Fibroblast of the aortic adventitia (primary cell): Measurements from ENCODE around the gene CADPS2. TPM values are rescaled to one million over a fixed set of nuclear protein-coding genes. Genes with fewer than 3 reads are reported as not detected.

Experiments
- DNase-seq: peaks from one replicate; pipeline ENCODE4 v3.0.0-alpha.2; 2010; ENCODE audit warnings: low read depth
- H3K4me3 ChIP-seq: 2 replicates; pipeline ENCODE4 v1.5.1; 2011; ENCODE audit warnings: low read depth, mild to moderate bottlenecking, control low read depth, low read length, moderate library complexity
- total RNA-seq: library from RNA; depleted of rRNA; stranded (reverse); fragments of >200 nt; gene quantifications from 2 replicates; pipeline ENCODE4 v1.2.3, GENCODE V29; 2012; ENCODE audit warnings: low replicate concordance
- TF ChIP-seq, protein P1 (sequence below): IDR thresholded peaks from 2 replicates; pipeline ENCODE4 v1.5.1; 2011; ENCODE audit warnings: mild to moderate bottlenecking, low read length, control low read depth, inconsistent platforms; ENCODE audit not compliant: insufficient read depth

CADPS2 gene
- total RNA-seq, 1 donor, result 16.0 TPM

- TF ChIP-seq, protein P1, sequence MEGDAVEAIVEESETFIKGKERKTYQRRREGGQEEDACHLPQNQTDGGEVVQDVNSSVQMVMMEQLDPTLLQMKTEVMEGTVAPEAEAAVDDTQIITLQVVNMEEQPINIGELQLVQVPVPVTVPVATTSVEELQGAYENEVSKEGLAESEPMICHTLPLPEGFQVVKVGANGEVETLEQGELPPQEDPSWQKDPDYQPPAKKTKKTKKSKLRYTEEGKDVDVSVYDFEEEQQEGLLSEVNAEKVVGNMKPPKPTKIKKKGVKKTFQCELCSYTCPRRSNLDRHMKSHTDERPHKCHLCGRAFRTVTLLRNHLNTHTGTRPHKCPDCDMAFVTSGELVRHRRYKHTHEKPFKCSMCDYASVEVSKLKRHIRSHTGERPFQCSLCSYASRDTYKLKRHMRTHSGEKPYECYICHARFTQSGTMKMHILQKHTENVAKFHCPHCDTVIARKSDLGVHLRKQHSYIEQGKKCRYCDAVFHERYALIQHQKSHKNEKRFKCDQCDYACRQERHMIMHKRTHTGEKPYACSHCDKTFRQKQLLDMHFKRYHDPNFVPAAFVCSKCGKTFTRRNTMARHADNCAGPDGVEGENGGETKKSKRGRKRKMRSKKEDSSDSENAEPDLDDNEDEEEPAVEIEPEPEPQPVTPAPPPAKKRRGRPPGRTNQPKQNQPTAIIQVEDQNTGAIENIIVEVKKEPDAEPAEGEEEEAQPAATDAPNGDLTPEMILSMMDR, result no peak
Observed at GRCh38 chr7:122413339-122413738, 472.9 kb downstream of the CADPS2 start.

DNA sequence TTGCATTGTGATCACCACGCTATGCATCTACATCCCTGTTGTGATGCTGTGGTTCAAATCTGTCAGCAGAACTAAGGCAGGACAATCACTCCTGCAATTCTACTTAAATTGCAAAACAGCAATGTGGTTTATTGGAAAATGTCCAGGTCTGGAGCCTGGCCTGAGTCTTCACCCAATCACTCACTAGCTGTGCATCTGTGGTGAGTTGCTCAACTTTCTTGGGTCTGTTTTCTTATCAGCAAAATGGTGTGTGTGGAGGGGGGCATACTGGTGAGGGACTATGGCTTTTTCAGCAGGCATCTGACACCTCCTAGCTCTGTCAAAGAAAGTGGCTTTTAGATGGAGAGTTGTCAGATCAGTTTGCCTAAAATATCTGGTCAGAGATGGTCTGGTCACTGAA, 473.4 kb downstream of the CADPS2 start:
- H3K4me3 ChIP-seq, result no peak overlapping the region
- TF ChIP-seq, protein P1, result no peak
- DNase-seq, result peak; percentile 94

More at GRCh38 chr7:122413339-122413738, 472.9 kb downstream of the CADPS2 start:
- DNase-seq, result no peak
- H3K4me3 ChIP-seq, result no peak overlapping the region

DNA sequence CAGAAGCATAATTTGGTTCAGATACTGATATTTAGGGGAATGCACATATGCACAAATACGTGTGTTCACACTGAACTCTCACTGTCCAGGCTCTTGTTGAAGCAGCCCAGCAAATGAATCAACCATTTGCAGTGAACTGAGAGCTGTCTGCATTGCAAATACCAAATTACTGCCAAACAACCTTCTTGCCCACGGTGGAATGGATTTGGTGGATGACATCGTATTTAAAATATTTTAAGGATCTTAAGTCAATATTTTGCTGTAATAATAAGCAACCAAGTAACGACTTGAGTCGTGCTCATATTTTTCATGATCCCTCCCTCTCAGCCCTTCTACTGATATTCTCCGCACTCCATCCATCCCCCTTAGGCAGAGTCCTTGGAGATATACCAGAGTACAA, 473.8 kb downstream of the CADPS2 start:
- TF ChIP-seq, protein P1, result no peak
- DNase-seq, result peak; percentile 31

DNA sequence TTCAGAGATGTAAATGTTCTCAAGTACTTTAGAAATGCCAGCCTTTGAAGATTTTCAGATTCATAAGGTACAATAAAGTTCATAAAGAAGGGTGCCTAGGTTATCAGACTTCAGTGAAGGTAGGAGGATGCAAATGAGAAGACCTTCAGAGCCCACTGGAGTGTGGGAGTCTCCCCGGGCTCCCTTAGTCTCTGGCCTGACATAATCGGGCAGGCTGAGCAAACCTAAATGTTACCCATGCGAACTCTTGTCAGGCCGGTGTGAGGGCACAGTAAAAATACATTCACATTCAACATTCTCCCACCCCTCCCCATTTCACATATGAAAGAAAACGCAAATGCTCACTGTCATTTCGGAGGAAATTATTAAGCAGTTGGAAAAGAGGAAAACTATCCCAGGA, 479.1 kb downstream of the CADPS2 start:
- TF ChIP-seq, protein P1, result no peak
- no peak overlapping the region for H3K4me3 ChIP-seq
- DNase-seq, result no peak

More for the DNA sequence above, 473.8 kb downstream of the CADPS2 start:
- no peak overlapping the region for H3K4me3 ChIP-seq

DNA sequence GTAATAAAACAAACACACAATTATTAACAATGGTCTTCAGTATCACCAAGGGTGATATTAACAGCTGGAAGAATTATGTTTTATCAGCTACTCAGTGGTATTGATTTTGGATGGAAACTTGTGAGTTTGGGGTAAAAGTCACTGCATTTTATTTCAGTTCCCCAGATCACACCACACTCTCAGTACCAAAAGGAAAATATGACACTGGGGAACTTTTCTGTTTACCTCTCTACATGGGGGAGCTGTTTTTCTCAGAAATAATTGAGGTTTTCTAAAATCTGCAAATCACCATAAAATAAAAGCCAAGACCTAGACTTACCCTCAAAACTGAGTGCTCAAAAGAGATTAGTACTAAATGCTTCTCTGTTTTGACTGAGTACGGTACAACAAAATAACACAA, 483.1 kb downstream of the CADPS2 start:
- TF ChIP-seq, protein P1, result no peak
- H3K4me3 ChIP-seq, result no peak overlapping the region
- DNase-seq, result no peak

DNA sequence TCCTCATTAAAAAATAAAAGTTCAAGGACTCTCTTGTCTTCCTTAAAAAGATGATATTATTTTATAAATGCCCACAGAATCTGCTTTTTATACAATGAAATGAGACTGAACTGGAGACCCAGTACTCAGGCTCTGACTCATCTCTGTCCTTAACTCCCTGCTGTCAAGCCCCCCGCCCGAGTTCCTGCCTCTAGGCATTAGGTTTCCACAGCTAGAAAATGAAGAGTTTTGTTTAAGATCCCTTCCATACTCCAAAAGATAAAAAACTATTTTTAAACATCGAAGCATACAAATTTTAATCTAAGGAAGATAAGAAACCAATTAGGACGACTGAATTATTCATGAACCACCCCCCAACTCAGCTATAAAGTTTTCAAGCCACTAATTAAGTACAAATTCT, 484.0 kb downstream of the CADPS2 start:
- TF ChIP-seq, protein P1, result no peak
- DNase-seq, result no peak
- no peak overlapping the region for H3K4me3 ChIP-seq

GRCh38 chr7:122397381-122397780, 488.9 kb downstream of the CADPS2 start:
- H3K4me3 ChIP-seq, result no peak overlapping the region
- TF ChIP-seq, protein P1, result no peak
- DNase-seq, result no peak
